ENCODE results near the gene HHLA2. TPM values are rescaled to one million over a fixed set of nuclear protein-coding genes. Genes with fewer than 3 reads are reported as not detected.
"Not testable (repeated sequence)": the region's sequence is repeated elsewhere in the genome, so short reads cannot be mapped to it uniquely, and the experiment has no call there.

The HHLA2 gene
- total and polyA plus RNA-seq, 2 of the 8 experiments (the other 6 are each of a cell fraction or from before 2014, with no cell fraction given) = not detected

- H2BK20ac ChIP-seq (ENCODE audit: low read length); H3K79me2 ChIP-seq (ENCODE audit: control insufficient read depth in 1 of 2, insufficient read depth in 2 of 2, low read length in 2 of 2); H3K23me2 ChIP-seq (ENCODE audit: low read depth, low read length); H2AK5ac ChIP-seq (ENCODE audit: low read depth, low read length); DNase-seq (ENCODE audit: low read depth in 1 of 2, low spot score in 2 of 2); H2BK15ac ChIP-seq (ENCODE audit: low read length); H3K27ac ChIP-seq (ENCODE audit: low read depth, low read length); H3K56ac ChIP-seq (replicated peaks; ENCODE audit: insufficient read length, low read depth, low read length); H3K4me1 ChIP-seq (replicated peaks in 1 of 4; ENCODE audit: control insufficient read depth in 3 of 4, insufficient read depth in 4 of 4, low read length in 3 of 4); H2AFZ ChIP-seq (ENCODE audit: low read length); H3K79me1 ChIP-seq (ENCODE audit: low read depth, low read length); H4K8ac ChIP-seq (ENCODE audit: extremely low read depth, insufficient read depth, low read length); H3K36me3 ChIP-seq (ENCODE audit: control insufficient read depth in 2 of 4, insufficient read depth in 4 of 4, low read length in 3 of 4); H3K9me3 ChIP-seq (ENCODE audit: insufficient read depth in 2 of 2, low read depth in 1 of 2, low read length in 1 of 2); H4K91ac ChIP-seq (replicated peaks; ENCODE audit: insufficient read length, low read length); H2BK120ac ChIP-seq (replicated peaks; ENCODE audit: low read depth, low read length); H4K20me1 ChIP-seq (replicated peaks in 1 of 2; ENCODE audit: control insufficient read depth in 1 of 2, insufficient read depth in 2 of 2, low read length in 2 of 2); H3K4me3 ChIP-seq (ENCODE audit: extremely low read depth in 1 of 4, insufficient read depth in 2 of 4, low read depth in 3 of 4, low read length in 4 of 4); H3K27me3 ChIP-seq (replicated peaks in 1 of 4; ENCODE audit: control insufficient read depth in 3 of 4, extremely low read depth in 1 of 4, insufficient read depth in 3 of 4, low read length in 3 of 4); H3K23ac ChIP-seq (ENCODE audit: insufficient read length); H3K4me2 ChIP-seq (ENCODE audit: insufficient read depth in 1 of 2, low read depth in 2 of 2, low read length in 2 of 2); CTCF ChIA-PET (ENCODE audit: partially characterized antibody); H3K14ac ChIP-seq (ENCODE audit: insufficient read length); H3K9ac ChIP-seq (replicated peaks in 1 of 4; ENCODE audit: extremely low read depth in 1 of 4, low read depth in 3 of 4, low read length in 3 of 4); H4K5ac ChIP-seq (ENCODE audit: insufficient read length, low read depth, low read length); H3K4ac ChIP-seq (replicated peaks; ENCODE audit: insufficient read length, low read depth, low read length); POLR2A ChIA-PET (ENCODE audit: partially characterized antibody); H2BK12ac ChIP-seq (ENCODE audit: low read depth, low read length); H3K18ac ChIP-seq (ENCODE audit: extremely low read depth, low read length); H2BK5ac ChIP-seq (ENCODE audit: low read depth, low read length): not testable (repeated sequence)
- FAIRE-seq = peak; percentile 19
- 89% methylated on average over 5 of the region's 5 CpGs; no CpG with 5 or more reads in 1 of the 2 experiments for WGBS, 2 experiments (ENCODE audit: extremely low coverage in 1 of 2, insufficient coverage in 1 of 2, insufficient read length in 1 of 2, insufficient replicate concordance in 2 of 2, low coverage in 1 of 2, low lambda C conversion rate in 2 of 2, missing lambda C conversion rate in 1 of 2)
Observed at GRCh38 chr3:108264534-108265298, 31.6 kb upstream of the HHLA2 start.

- H3K79me1 ChIP-seq (ENCODE audit: low read depth, low read length); H3K4me3 ChIP-seq (ENCODE audit: extremely low read depth in 1 of 4, insufficient read depth in 2 of 4, low read depth in 3 of 4, low read length in 4 of 4); H4K20me1 ChIP-seq (replicated peaks in 1 of 2; ENCODE audit: control insufficient read depth in 1 of 2, insufficient read depth in 2 of 2, low read length in 2 of 2); H4K8ac ChIP-seq (ENCODE audit: extremely low read depth, insufficient read depth, low read length); H2BK120ac ChIP-seq (replicated peaks; ENCODE audit: low read depth, low read length); POLR2A ChIA-PET (ENCODE audit: partially characterized antibody); H3K18ac ChIP-seq (ENCODE audit: extremely low read depth, low read length); H3K23me2 ChIP-seq (ENCODE audit: low read depth, low read length); DNase-seq (ENCODE audit: low read depth in 1 of 2, low spot score in 2 of 2); H4K91ac ChIP-seq (replicated peaks; ENCODE audit: insufficient read length, low read length); H3K27ac ChIP-seq (ENCODE audit: low read depth, low read length); H3K4me1 ChIP-seq (replicated peaks in 1 of 4; ENCODE audit: control insufficient read depth in 3 of 4, insufficient read depth in 4 of 4, low read length in 3 of 4); H2AK5ac ChIP-seq (ENCODE audit: low read depth, low read length); H3K4ac ChIP-seq (replicated peaks; ENCODE audit: insufficient read length, low read depth, low read length); H2BK5ac ChIP-seq (ENCODE audit: low read depth, low read length); H2BK20ac ChIP-seq (ENCODE audit: low read length); H3K14ac ChIP-seq (ENCODE audit: insufficient read length); FAIRE-seq; H3K36me3 ChIP-seq (ENCODE audit: control insufficient read depth in 2 of 4, insufficient read depth in 4 of 4, low read length in 3 of 4); H3K79me2 ChIP-seq (ENCODE audit: control insufficient read depth in 1 of 2, insufficient read depth in 2 of 2, low read length in 2 of 2); H3K9ac ChIP-seq (replicated peaks in 1 of 4; ENCODE audit: extremely low read depth in 1 of 4, low read depth in 3 of 4, low read length in 3 of 4); H3K23ac ChIP-seq (ENCODE audit: insufficient read length); H2BK12ac ChIP-seq (ENCODE audit: low read depth, low read length); H3K27me3 ChIP-seq (replicated peaks in 1 of 4; ENCODE audit: control insufficient read depth in 3 of 4, extremely low read depth in 1 of 4, insufficient read depth in 3 of 4, low read length in 3 of 4); H2AFZ ChIP-seq (ENCODE audit: low read length); CTCF ChIA-PET (ENCODE audit: partially characterized antibody); H3K56ac ChIP-seq (replicated peaks; ENCODE audit: insufficient read length, low read depth, low read length); H3K9me3 ChIP-seq (ENCODE audit: insufficient read depth in 2 of 2, low read depth in 1 of 2, low read length in 1 of 2); H2BK15ac ChIP-seq (ENCODE audit: low read length); H4K5ac ChIP-seq (ENCODE audit: insufficient read length, low read depth, low read length); H3K4me2 ChIP-seq (ENCODE audit: insufficient read depth in 1 of 2, low read depth in 2 of 2, low read length in 2 of 2): not testable (repeated sequence)
- WGBS, 2 experiments (ENCODE audit: extremely low coverage in 1 of 2, insufficient coverage in 1 of 2, insufficient read length in 1 of 2, insufficient replicate concordance in 2 of 2, low coverage in 1 of 2, low lambda C conversion rate in 2 of 2, missing lambda C conversion rate in 1 of 2) = 84% methylated on average over 3 of the region's 3 CpGs; no CpG with 5 or more reads in 1 of the 2 experiments
Observed at GRCh38 chr3:108268235-108268634, 28.1 kb upstream of the HHLA2 start.
